IPS-18a (cell line): ENCODE data around the gene PDE4D.

Source experiments
- H3K27ac ChIP-seq: one replicate; pipeline ENCODE4 v1.5.1; 2013; ENCODE audit warnings: low read length
- H3K27me3 ChIP-seq: one replicate; pipeline ENCODE4 v1.6.1; 2013; ENCODE audit warnings: mild to moderate bottlenecking, low read length; ENCODE audit not compliant: control insufficient read depth, insufficient read depth
- H3K36me3 ChIP-seq: one replicate; pipeline ENCODE4 v1.6.1; 2013; ENCODE audit warnings: low read depth, low read length; ENCODE audit not compliant: control insufficient read depth
- H3K4me1 ChIP-seq: one replicate; pipeline ENCODE4 v1.6.1; 2013; ENCODE audit warnings: low read depth, low read length; ENCODE audit not compliant: control insufficient read depth
- H3K4me3 ChIP-seq: one replicate; pipeline ENCODE4 v1.5.1; 2013; ENCODE audit warnings: low read length
- H3K9ac ChIP-seq: one replicate; pipeline ENCODE4 v1.6.1; 2013; ENCODE audit warnings: mild to moderate bottlenecking, low read length, moderate library complexity
- H3K9me3 ChIP-seq: one replicate; pipeline ENCODE4 v1.6.1; 2013; ENCODE audit warnings: low read depth, low read length; ENCODE audit not compliant: control insufficient read depth

Gene PDE4D

GRCh38 chr5:58979090-58979489, 914.4 kb downstream of the PDE4D start:
- H3K36me3 ChIP-seq: no peaks in the 10 kb centered on the region
- no peaks in the 10 kb centered on the region for H3K9me3 ChIP-seq
- no peaks in the 10 kb centered on the region for H3K27me3 ChIP-seq
- no peak overlapping the region for H3K4me3 ChIP-seq
- H3K27ac ChIP-seq: no peak overlapping the region
- no peak overlapping the region for H3K9ac ChIP-seq
- no peaks in the 10 kb centered on the region for H3K4me1 ChIP-seq

GRCh38 chr5:58974601-58975000, 918.9 kb downstream of the PDE4D start:
- H3K27ac ChIP-seq: no peak overlapping the region
- H3K9me3 ChIP-seq: no peaks in the 10 kb centered on the region
- no peak overlapping the region for H3K9ac ChIP-seq
- no peak overlapping the region for H3K4me3 ChIP-seq
- no peaks in the 10 kb centered on the region for H3K27me3 ChIP-seq
- no peaks in the 10 kb centered on the region for H3K4me1 ChIP-seq
- H3K36me3 ChIP-seq: no peaks in the 10 kb centered on the region

GRCh38 chr5:58974083-58974482, 919.4 kb downstream of the PDE4D start:
- Histone ChIP-seq H3K9ac (no peak overlapping the region), H3K27ac (no peak overlapping the region), H3K36me3 (no peaks in the 10 kb centered on the region), H3K4me1 (no peaks in the 10 kb centered on the region), H3K27me3 (no peaks in the 10 kb centered on the region), H3K4me3 (no peak overlapping the region), H3K9me3 (no peaks in the 10 kb centered on the region)

- Histone ChIP-seq H3K27me3 (no peaks in the 10 kb centered on the region), H3K9me3 (no peaks in the 10 kb centered on the region), H3K4me1 (no peaks in the 10 kb centered on the region), H3K4me3 (no peak overlapping the region), H3K36me3 (no peaks in the 10 kb centered on the region), H3K27ac (no peak overlapping the region), H3K9ac (no peak overlapping the region)
These were observed 921.2 kb downstream of the PDE4D start for GRCh38 chr5:58972301-58972700.

GRCh38 chr5:58970766-58971165, 922.8 kb downstream of the PDE4D start:
- H3K27ac ChIP-seq: no peak overlapping the region
- H3K27me3 ChIP-seq: no peaks in the 10 kb centered on the region
- no peaks in the 10 kb centered on the region for H3K9me3 ChIP-seq
- no peaks in the 10 kb centered on the region for H3K4me1 ChIP-seq
- H3K9ac ChIP-seq: no peak overlapping the region
- H3K4me3 ChIP-seq: no peak overlapping the region
- no peaks in the 10 kb centered on the region for H3K36me3 ChIP-seq

GRCh38 chr5:58969795-58970194, 923.7 kb downstream of the PDE4D start:
- H3K4me1 ChIP-seq: no peaks in the 10 kb centered on the region
- H3K27me3 ChIP-seq: no peaks in the 10 kb centered on the region
- H3K36me3 ChIP-seq: no peaks in the 10 kb centered on the region
- H3K9ac ChIP-seq: no peak overlapping the region
- H3K27ac ChIP-seq: no peak overlapping the region
- H3K9me3 ChIP-seq: no peaks in the 10 kb centered on the region
- H3K4me3 ChIP-seq: no peak overlapping the region

- no peak overlapping the region for H3K9ac ChIP-seq
- H3K4me3 ChIP-seq: no peak overlapping the region
- no peaks in the 10 kb centered on the region for H3K4me1 ChIP-seq
- no peak overlapping the region for H3K27ac ChIP-seq
- H3K27me3 ChIP-seq: no peaks in the 10 kb centered on the region
- H3K9me3 ChIP-seq: no peaks in the 10 kb centered on the region
- no peaks in the 10 kb centered on the region for H3K36me3 ChIP-seq
These were observed 924.3 kb downstream of the PDE4D start for GRCh38 chr5:58969253-58969652.

- H3K4me1 ChIP-seq: no peaks in the 10 kb centered on the region
- H3K36me3 ChIP-seq: no peaks in the 10 kb centered on the region
- H3K9me3 ChIP-seq: no peaks in the 10 kb centered on the region
These were observed 925.2 kb downstream of the PDE4D start for GRCh38 chr5:58968350-58968749.

GRCh38 chr5:58967597-58968281, 925.8 kb downstream of the PDE4D start:
- Histone ChIP-seq H3K9me3 (no peaks in the 10 kb centered on the region), H3K36me3 (no peaks in the 10 kb centered on the region), H3K4me3 (no peak overlapping the region), H3K9ac (no peak overlapping the region), H3K27ac (no peak overlapping the region), H3K4me1 (no peaks in the 10 kb centered on the region), H3K27me3 (no peaks in the 10 kb centered on the region)

More at GRCh38 chr5:58968350-58968749, 925.2 kb downstream of the PDE4D start:
- H3K9ac ChIP-seq: no peak overlapping the region
- H3K27ac ChIP-seq: no peak overlapping the region
- H3K27me3 ChIP-seq: no peaks in the 10 kb centered on the region
- no peak overlapping the region for H3K4me3 ChIP-seq

- Histone ChIP-seq H3K9ac (no peak overlapping the region), H3K9me3 (no peaks in the 10 kb centered on the region), H3K27me3 (no peaks in the 10 kb centered on the region), H3K4me3 (no peak overlapping the region), H3K4me1 (no peaks in the 10 kb centered on the region), H3K27ac (no peak overlapping the region), H3K36me3 (no peaks in the 10 kb centered on the region)
These were observed 927.7 kb downstream of the PDE4D start for GRCh38 chr5:58965677-58966414.

GRCh38 chr5:58963821-58964220, 929.7 kb downstream of the PDE4D start:
- H3K27me3 ChIP-seq: no peaks in the 10 kb centered on the region
- no peaks in the 10 kb centered on the region for H3K9me3 ChIP-seq
- H3K27ac ChIP-seq: no peak overlapping the region
- H3K36me3 ChIP-seq: no peaks in the 10 kb centered on the region
- H3K4me3 ChIP-seq: no peak overlapping the region
- H3K9ac ChIP-seq: no peak overlapping the region
- H3K4me1 ChIP-seq: peaks cover 3% of the 10 kb centered on the region

- Histone ChIP-seq H3K27ac (no peak overlapping the region), H3K4me1 (peaks cover 7% of the 10 kb centered on the region), H3K36me3 (no peaks in the 10 kb centered on the region), H3K9me3 (no peaks in the 10 kb centered on the region), H3K4me3 (no peak overlapping the region), H3K27me3 (no peaks in the 10 kb centered on the region), H3K9ac (no peak overlapping the region)
These were observed 930.2 kb downstream of the PDE4D start for GRCh38 chr5:58963361-58963760.
